Testis (tissue), 2 donors: Measurements from ENCODE around the gene C5orf58.

Experiments used
- CTCF ChIP-seq, 3 experiments: fragments of 450-650 bp in 2 of 3; fragments of 200-600 bp in 1 of 3; sonication (generic) in 1 of 3; IDR thresholded peaks; one replicate each; pipeline ENCODE4 v1.5.1; 2016 to 2019; ENCODE audit warnings: antibody characterized with exemption in 3 of 3, mild to moderate bottlenecking in 2 of 3, moderate library complexity in 1 of 3
- POLR2A ChIP-seq: fragments of 450-650 bp; IDR thresholded peaks from one replicate; pipeline ENCODE4 v1.6.1; 2017; ENCODE audit warnings: antibody characterized with exemption, mild to moderate bottlenecking, moderate library complexity

- TF ChIP-seq CTCF (IDR thresholded peaks at IDR 0.05) = no peak
- TF ChIP-seq POLR2A = no peak
Measured at GRCh38 chr5:170284231-170284630, 51.4 kb downstream of the C5orf58 start.
